HEK293T (cell line): ENCODE data around the gene ZCCHC4.
"Not testable (repeated sequence)": the region's sequence is repeated elsewhere in the genome, so short reads cannot be mapped to it uniquely, and the experiment has no call there.

Source experiments
- CTCF ChIA-PET: fragments of 350-600 bp; formaldehyde crosslinking; extraction: SDS; loops from one replicate; lab custom pipeline; 2021; ENCODE audit warnings: antibody characterized with exemption, inconsistent platforms; lab: Yijun Ruan, JAX
- POLR2A ChIA-PET: fragments of 350-600 bp; formaldehyde crosslinking; extraction: SDS; loops from one replicate; lab custom pipeline; 2020; ENCODE audit warnings: antibody characterized with exemption, inconsistent platforms; lab: Yijun Ruan, JAX
- DNase-seq: peaks from one replicate; pipeline ENCODE4 v3.0.0; 2012; ENCODE audit warnings: mixed read lengths; ENCODE audit errors: extremely low spot score
- ARNT ChIP-seq: fragments of 450-650 bp; IDR thresholded peaks from 2 replicates; pipeline ENCODE4 v1.6.1; 2017; ENCODE audit warnings: mild to moderate bottlenecking
- BHLHE40 ChIP-seq: fragments of 450-650 bp; IDR thresholded peaks from 2 replicates; pipeline ENCODE4 v1.6.1; 2016; ENCODE audit warnings: mild to moderate bottlenecking, moderate library complexity, borderline replicate concordance
- CTBP1 ChIP-seq: fragments of 450-650 bp; IDR thresholded peaks from 2 replicates; pipeline ENCODE4 v1.6.1; 2016; ENCODE audit warnings: borderline replicate concordance
- ELF4 ChIP-seq: fragments of 450-650 bp; IDR thresholded peaks from 2 replicates; pipeline ENCODE4 v1.6.1; 2017; ENCODE audit warnings: antibody characterized with exemption
- FOXA1 ChIP-seq: fragments of 450-650 bp; IDR thresholded peaks from 2 replicates; pipeline ENCODE4 v1.6.1; 2016; ENCODE audit warnings: mild to moderate bottlenecking
- FOXK2 ChIP-seq: fragments of 450-650 bp; IDR thresholded peaks from 2 replicates; pipeline ENCODE4 v1.6.1; 2016; ENCODE audit warnings: mild to moderate bottlenecking
- FOXM1 ChIP-seq: fragments of 450-650 bp; IDR thresholded peaks from 2 replicates; pipeline ENCODE4 v1.6.1; 2017; ENCODE audit warnings: mild to moderate bottlenecking, borderline replicate concordance
- HDGF ChIP-seq: fragments of 450-650 bp; IDR thresholded peaks from 2 replicates; pipeline ENCODE4 v1.6.1; 2017; ENCODE audit warnings: antibody characterized with exemption, borderline replicate concordance
- L3MBTL2 ChIP-seq: fragments of 450-650 bp; conservative IDR thresholded peaks from 2 replicates; pipeline ENCODE4 v1.6.1; 2016; ENCODE audit warnings: mild to moderate bottlenecking
- LEF1 ChIP-seq: fragments of 450-650 bp; IDR thresholded peaks from 2 replicates; pipeline ENCODE4 v1.6.1; 2017; ENCODE audit warnings: mild to moderate bottlenecking, borderline replicate concordance
- NFRKB ChIP-seq: fragments of 450-650 bp; IDR thresholded peaks from 2 replicates; pipeline ENCODE4 v1.6.1; 2016; ENCODE audit warnings: mild to moderate bottlenecking, moderate library complexity
- SP1 ChIP-seq: fragments of 450-650 bp; IDR thresholded peaks from 2 replicates; pipeline ENCODE4 v1.6.1; 2017
- SUZ12 ChIP-seq: fragments of 450-650 bp; IDR thresholded peaks from 2 replicates; pipeline ENCODE4 v1.6.1; 2016; ENCODE audit warnings: mild to moderate bottlenecking
- TARDBP ChIP-seq: fragments of 450-650 bp; IDR thresholded peaks from 2 replicates; pipeline ENCODE4 v1.6.1; 2016
- ZNF384 ChIP-seq: fragments of 450-650 bp; IDR thresholded peaks from 2 replicates; pipeline ENCODE4 v1.6.1; 2016
- TF ChIP-seq, protein P1 (sequence below): fragments of 450-650 bp; IDR thresholded peaks from 2 replicates; pipeline ENCODE4 v1.6.1; 2016

ZCCHC4 gene

DNA sequence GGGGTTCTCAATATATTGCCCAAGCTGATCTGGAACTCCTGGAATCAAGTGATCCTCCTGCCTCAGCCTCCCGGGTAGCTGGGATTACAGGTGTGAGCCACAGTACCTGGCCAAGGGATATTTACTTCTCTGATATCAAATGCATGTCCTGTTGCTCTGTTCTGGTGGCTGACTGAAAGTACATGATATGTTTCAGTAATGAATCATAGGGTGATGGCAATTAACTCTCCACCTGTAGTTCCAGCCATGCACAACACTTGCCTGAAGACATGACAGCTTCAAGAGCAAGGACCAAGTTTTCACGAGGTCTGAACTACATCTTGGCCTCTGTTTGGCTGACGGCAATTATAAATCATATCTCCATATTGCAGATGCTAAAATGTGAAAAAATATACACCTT, 9.1 kb downstream of the ZCCHC4 start:
- TF ChIP-seq FOXA1 (no peak), BHLHE40 (no peak), NFRKB (no peak), CTBP1 (no peak), FOXK2 (no peak), TARDBP (no peak), L3MBTL2 (no peak), ARNT (no peak), FOXM1 (no peak), LEF1 (no peak)
- TF ChIP-seq, protein P1, sequence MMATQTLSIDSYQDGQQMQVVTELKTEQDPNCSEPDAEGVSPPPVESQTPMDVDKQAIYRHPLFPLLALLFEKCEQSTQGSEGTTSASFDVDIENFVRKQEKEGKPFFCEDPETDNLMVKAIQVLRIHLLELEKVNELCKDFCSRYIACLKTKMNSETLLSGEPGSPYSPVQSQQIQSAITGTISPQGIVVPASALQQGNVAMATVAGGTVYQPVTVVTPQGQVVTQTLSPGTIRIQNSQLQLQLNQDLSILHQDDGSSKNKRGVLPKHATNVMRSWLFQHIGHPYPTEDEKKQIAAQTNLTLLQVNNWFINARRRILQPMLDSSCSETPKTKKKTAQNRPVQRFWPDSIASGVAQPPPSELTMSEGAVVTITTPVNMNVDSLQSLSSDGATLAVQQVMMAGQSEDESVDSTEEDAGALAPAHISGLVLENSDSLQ = no peak
- ChIA-PET POLR2A (interaction anchor here (1.6 kb wide), 1 partner anchor 9 kb away, joined by 7 read pairs; the partner anchor contains the start of gene ZCCHC4), CTCF (no interaction called here)
- DNase-seq = no peak

DNA sequence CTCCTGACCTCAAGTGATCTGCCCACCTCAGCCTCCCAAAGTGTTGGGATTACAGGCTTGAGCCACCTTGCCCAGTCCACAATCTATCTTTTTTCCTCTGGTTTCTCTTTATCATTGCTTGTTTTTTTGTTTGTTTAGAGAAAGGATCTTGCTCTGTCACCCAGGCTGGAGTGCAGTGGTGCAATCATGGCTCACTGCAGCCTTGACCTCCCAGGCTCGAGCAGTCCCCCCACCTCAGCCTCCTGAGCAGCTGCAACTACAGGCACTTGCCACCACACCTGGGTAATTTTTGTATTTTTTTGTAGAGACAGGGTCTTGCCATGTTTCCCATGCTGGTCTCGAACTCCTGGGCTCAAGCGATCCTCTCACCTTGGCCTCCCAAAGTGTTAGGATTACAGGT, 15.9 kb downstream of the ZCCHC4 start:
- DNase-seq, CTCF ChIA-PET, POLR2A ChIA-PET: not testable (repeated sequence)

DNA sequence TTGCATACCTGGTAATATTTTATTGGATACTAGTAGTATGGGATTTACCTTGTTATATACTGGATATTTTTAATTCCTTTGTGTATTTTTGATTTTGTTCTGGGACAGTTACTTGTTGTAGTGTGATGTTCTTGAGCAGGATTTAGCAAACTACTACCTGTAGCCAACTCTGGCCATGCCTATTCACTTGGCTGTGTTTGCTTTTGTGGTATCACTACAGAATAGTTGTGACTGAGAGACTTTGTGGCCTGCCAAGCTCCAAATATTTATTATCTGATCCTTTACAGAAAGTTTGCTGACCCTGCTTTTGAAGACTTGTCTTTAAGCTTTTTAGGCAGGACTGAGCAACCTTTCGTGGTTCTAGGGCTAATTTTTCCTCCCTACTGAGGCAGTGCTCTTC, 17.8 kb downstream of the ZCCHC4 start:
- no peak for DNase-seq
- ChIA-PET POLR2A (no interaction called here), CTCF (no interaction called here)
- TF ChIP-seq FOXK2 (no peak), FOXM1 (no peak), BHLHE40 (no peak), L3MBTL2 (no peak)

DNA sequence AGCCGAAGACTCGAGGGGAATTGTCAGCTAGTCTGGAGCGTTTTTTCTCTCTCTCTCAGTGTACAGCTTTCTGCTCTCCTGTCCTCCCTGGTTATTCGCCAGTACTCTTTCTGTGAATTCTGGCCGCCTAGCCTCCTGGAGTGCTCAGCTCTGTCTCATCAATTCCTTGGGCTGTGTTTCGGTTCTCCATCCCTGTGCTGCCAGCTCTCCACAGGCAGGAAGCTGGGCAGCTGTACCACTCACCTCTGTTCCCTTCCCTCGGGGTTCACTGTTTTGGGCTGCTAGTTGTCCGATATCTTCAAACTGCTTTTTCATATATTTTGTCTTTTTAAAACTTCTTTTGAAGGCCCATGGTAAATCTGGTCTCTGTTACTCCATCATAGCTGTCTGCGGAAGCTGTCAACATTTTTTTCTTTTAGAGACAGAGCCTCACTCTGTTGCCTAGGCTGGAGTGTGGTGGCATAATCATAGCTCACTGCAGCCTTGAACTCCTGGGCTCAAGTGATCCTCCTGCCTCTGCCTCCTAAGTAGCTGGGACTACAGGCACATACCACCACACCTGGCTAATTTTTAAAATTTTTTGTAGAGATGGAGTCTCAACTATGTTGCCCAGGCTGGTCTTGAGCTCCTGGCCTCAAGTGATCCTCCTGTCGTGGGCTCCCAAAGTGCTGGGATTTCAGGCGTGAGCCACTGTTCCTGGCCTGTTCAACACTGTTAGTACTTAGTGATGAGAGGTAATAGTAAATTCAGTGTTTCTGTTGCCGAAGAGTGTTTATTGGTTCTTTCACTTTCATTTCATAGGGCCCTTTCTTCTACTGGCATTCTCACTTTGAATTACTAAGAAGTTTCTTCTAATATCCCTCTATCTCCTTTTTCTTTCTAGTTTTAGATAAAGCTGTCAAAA, 18.6 kb downstream of the ZCCHC4 start:
- ChIA-PET CTCF (no interaction called here), POLR2A (interaction anchor here (0.7 kb wide), 1 partner anchor 19 kb away, joined by 3 read pairs; no protein-coding TSS in a partner anchor)
- no peak for TF ChIP-seq TARDBP
- no peak for TF ChIP-seq ARNT
- TF ChIP-seq FOXK2 = no peak
- TF ChIP-seq NFRKB = no peak
- TF ChIP-seq HDGF = no peak
- no peak for TF ChIP-seq ELF4
- no peak for TF ChIP-seq SUZ12
- TF ChIP-seq FOXM1 = no peak
- no peak for TF ChIP-seq BHLHE40
- no peak for TF ChIP-seq CTBP1
- TF ChIP-seq, protein P1 = no peak
- TF ChIP-seq LEF1 = no peak
- TF ChIP-seq L3MBTL2 = no peak
- no peak for DNase-seq

DNA sequence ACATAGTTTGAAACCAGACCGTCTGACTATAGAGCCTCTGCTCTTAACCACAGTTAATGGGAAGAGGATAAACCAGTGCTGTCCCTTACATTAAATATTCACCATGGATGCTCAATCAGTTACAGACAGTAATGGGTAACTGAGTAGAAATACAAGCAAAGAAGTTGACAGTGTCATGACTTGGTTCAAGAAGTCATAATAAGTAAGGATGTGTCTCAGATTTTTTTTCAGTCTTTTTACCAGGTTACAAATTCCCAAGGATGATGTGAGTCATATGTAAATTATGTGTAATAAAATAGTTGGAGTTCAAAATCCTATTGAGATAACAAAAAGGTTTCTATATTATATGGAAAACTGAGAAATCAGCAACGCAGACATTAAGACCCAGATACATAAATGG, 31.1 kb downstream of the ZCCHC4 start:
- no peak for TF ChIP-seq L3MBTL2
- no peak for TF ChIP-seq SUZ12
- TF ChIP-seq ZNF384 = no peak
- TF ChIP-seq ARNT = no peak
- TF ChIP-seq TARDBP = no peak
- no peak for TF ChIP-seq BHLHE40
- TF ChIP-seq LEF1 = no peak
- TF ChIP-seq FOXM1 = no peak
- TF ChIP-seq CTBP1 = no peak
- no peak for TF ChIP-seq ELF4
- no peak for TF ChIP-seq NFRKB
- no peak for TF ChIP-seq FOXA1
- TF ChIP-seq, protein P1 = no peak
- no peak for TF ChIP-seq HDGF
- no peak for TF ChIP-seq FOXK2
- TF ChIP-seq SP1 = no peak
- ChIA-PET CTCF (no interaction called here), POLR2A (no interaction called here)
- DNase-seq = no peak

DNA sequence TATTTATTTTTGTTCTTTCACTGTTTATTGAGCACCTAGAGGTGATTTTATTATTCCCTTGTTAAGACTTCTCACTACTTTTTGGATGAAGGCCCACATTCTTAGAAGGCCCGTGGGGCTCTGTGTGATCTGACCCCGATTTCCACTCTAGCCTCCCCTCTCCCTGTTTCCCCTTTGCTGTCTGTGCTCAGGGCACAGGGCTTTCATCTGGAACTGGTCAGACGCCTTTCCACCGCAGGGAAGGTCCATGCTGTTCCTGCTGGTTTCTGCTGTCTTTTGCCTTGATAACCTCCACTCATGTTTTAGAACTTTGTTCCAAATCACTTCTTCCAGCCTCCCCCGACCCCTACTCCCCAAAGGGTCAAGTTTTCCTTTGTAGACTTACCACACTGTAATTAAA, 33.2 kb downstream of the ZCCHC4 start:
- TF ChIP-seq TARDBP = no peak
- TF ChIP-seq ZNF384 = no peak
- TF ChIP-seq, protein P1 = no peak
- TF ChIP-seq L3MBTL2 = no peak
- TF ChIP-seq FOXK2 = no peak
- no peak for TF ChIP-seq ARNT
- TF ChIP-seq ELF4 = no peak
- TF ChIP-seq NFRKB = no peak
- no peak for TF ChIP-seq SUZ12
- no peak for TF ChIP-seq SP1
- no peak for TF ChIP-seq LEF1
- no peak for TF ChIP-seq FOXA1
- no peak for TF ChIP-seq CTBP1
- TF ChIP-seq BHLHE40 = no peak
- no peak for TF ChIP-seq HDGF
- TF ChIP-seq FOXM1 = no peak
- no peak for DNase-seq
- ChIA-PET POLR2A (no interaction called here), CTCF (interaction anchor here (1.5 kb wide), 1 partner anchor 22 kb away, joined by 6 read pairs; no protein-coding TSS in a partner anchor)
